ENCODE data around the gene ESD. TPM values are rescaled to one million over a fixed set of nuclear protein-coding genes. Genes with fewer than 3 reads are reported as not detected.

Gene ESD
- total RNA-seq, 1 donor from 2014 or later = 107 TPM

- Histone ChIP-seq H3K4me1 (no peaks in the 10 kb centered on the region), H3K36me3 (peaks cover 0 to 10% of the 10 kb centered on the region in 2 donors), H3K9me3 (no peaks in the 10 kb centered on the region), H3K4me3 (no peak overlapping the region), H3K27ac (no peak overlapping the region), H3K27me3 (no peaks in the 10 kb centered on the region)
- intact Hi-C loops (cut with DNase I) = no loop called here
- no peak for DNase-seq (ENCODE audit: extremely low spot score in 2 of 2)
- no peak for TF ChIP-seq POLR2AphosphoS5 (IDR thresholded peaks at IDR 0.05; ENCODE audit: insufficient read depth in 1 of 2, low read depth in 1 of 2)
- TF ChIP-seq POLR2A (IDR thresholded peaks at IDR 0.05) = no peak
- TF ChIP-seq, protein P1, sequence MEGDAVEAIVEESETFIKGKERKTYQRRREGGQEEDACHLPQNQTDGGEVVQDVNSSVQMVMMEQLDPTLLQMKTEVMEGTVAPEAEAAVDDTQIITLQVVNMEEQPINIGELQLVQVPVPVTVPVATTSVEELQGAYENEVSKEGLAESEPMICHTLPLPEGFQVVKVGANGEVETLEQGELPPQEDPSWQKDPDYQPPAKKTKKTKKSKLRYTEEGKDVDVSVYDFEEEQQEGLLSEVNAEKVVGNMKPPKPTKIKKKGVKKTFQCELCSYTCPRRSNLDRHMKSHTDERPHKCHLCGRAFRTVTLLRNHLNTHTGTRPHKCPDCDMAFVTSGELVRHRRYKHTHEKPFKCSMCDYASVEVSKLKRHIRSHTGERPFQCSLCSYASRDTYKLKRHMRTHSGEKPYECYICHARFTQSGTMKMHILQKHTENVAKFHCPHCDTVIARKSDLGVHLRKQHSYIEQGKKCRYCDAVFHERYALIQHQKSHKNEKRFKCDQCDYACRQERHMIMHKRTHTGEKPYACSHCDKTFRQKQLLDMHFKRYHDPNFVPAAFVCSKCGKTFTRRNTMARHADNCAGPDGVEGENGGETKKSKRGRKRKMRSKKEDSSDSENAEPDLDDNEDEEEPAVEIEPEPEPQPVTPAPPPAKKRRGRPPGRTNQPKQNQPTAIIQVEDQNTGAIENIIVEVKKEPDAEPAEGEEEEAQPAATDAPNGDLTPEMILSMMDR (IDR thresholded peaks at IDR 0.05) = no peak
These were observed 42.1 kb downstream of the ESD start for GRCh38 chr13:46754812-46755211.

- TF ChIP-seq POLR2A (IDR thresholded peaks at IDR 0.05) (no peak), POLR2AphosphoS5 (IDR thresholded peaks at IDR 0.05; ENCODE audit: insufficient read depth in 1 of 2, low read depth in 1 of 2) (no peak)
- TF ChIP-seq, protein P1 (IDR thresholded peaks at IDR 0.05) = no peak
- Histone ChIP-seq H3K9me3 (no peaks in the 10 kb centered on the region), H3K4me3 (no peak overlapping the region), H3K27me3 (no peaks in the 10 kb centered on the region), H3K4me1 (no peaks in the 10 kb centered on the region), H3K27ac (no peak overlapping the region), H3K36me3 (peaks cover 0 to 12% of the 10 kb centered on the region in 2 donors)
- intact Hi-C loops (cut with DNase I) = no loop called here
- DNase-seq (ENCODE audit: extremely low spot score in 2 of 2) = no peak
These were observed 43.0 kb downstream of the ESD start for GRCh38 chr13:46753917-46754316.

DNA sequence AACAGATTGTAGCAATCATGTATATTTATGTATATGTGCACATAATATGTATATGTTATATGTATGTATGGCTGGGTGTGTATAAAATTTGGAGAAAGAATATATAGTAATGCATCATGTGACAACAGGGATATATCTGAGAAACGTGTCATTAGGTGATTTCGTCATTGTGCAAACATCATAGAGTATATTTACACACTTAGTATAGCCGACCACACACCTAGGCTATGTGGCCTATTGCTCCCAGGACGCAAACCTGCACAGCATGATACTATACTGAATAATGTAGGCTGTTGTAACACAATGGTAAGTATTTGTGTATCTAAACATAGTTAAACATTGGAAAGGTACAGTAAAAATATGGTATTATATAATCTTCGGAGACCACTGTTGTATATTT, 43.8 kb downstream of the ESD start:
- Histone ChIP-seq H3K27ac (no peak overlapping the region), H3K4me1 (no peaks in the 10 kb centered on the region), H3K4me3 (no peak overlapping the region), H3K36me3 (peaks cover 0 to 16% of the 10 kb centered on the region in 2 donors), H3K27me3 (no peaks in the 10 kb centered on the region), H3K9me3 (no peaks in the 10 kb centered on the region)
- TF ChIP-seq POLR2A (IDR thresholded peaks at IDR 0.05) = no peak
- TF ChIP-seq POLR2AphosphoS5 (IDR thresholded peaks at IDR 0.05; ENCODE audit: insufficient read depth in 1 of 2, low read depth in 1 of 2) = no peak
- TF ChIP-seq, protein P1 (IDR thresholded peaks at IDR 0.05) = no peak
- no peak for DNase-seq (ENCODE audit: extremely low spot score in 2 of 2)
- intact Hi-C loops (cut with DNase I) = no loop called here

DNA sequence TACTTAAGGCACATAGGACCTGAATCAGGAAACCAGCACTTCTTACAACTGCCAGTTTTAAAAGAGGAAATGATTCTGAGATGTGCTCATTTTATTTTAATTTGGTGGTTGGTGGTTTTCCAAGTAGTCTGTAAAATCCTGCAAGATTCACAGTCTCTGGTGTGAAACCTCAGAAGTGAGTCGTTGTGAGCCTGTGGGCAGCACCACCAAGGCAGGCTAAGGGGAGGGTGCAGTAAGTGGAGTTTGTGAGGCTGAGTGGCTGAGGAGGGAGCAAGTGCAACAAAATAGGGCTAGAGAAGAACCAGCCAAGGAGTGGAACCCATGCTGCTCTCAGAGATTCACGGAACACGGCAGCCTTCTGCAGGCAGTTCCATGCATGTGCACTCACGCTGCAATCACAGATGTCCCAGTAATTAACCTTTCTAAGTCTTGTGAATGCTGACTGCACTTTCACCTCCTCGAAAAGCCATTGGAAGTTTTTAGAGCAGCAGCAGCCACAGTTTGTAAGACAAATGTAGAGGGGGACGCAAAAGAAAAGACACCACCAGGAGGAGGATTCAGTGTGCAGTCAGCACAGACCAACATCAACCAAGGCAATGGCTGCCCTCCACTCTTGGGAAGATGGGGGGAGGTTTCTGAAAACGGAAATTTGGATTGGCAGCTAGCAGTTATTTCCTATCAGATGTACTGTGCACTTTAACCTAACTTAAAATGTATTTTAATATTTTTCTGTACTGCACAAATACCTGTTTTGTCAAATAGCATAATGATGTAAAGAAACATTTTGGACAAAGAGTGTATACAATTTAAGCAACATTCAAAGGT, 44.9 kb downstream of the ESD start:
- no peak overlapping the region for H3K4me3 ChIP-seq
- H3K27ac ChIP-seq = no peak overlapping the region
- no peaks in the 10 kb centered on the region for H3K27me3 ChIP-seq
- no peaks in the 10 kb centered on the region for H3K9me3 ChIP-seq
- intact Hi-C loops (cut with DNase I) = no loop called here
- no peak for TF ChIP-seq POLR2AphosphoS5 (IDR thresholded peaks at IDR 0.05; ENCODE audit: insufficient read depth in 1 of 2, low read depth in 1 of 2)
- TF ChIP-seq POLR2A (IDR thresholded peaks at IDR 0.05) = no peak
- TF ChIP-seq, protein P1 (IDR thresholded peaks at IDR 0.05) = no peak
- H3K4me1 ChIP-seq = no peaks in the 10 kb centered on the region
- no peak for DNase-seq (ENCODE audit: extremely low spot score in 2 of 2)
- peaks cover 0 to 16% of the 10 kb centered on the region in 2 donors for H3K36me3 ChIP-seq

DNA sequence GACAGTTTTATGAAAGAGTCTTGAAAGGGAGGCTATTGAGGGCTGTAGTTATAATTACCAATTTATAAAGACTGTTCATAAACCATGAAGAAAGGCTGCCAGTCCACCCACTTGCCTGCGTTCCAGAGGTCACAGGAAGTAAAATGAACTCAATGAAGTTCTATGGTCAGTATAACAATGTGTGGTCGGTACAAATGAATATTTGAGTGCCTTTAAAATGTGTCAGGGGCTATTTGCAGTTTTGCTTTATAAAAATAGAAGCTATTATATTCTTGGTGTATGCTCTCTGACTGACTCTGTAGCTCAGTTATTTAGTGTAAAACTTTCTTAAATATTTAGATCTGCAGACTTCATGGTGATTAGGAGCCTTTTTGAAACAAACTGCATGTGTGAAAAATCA, 47.0 kb downstream of the ESD start:
- Histone ChIP-seq H3K4me3 (no peak overlapping the region), H3K4me1 (no peaks in the 10 kb centered on the region), H3K36me3 (peaks cover 0 to 16% of the 10 kb centered on the region in 2 donors), H3K9me3 (no peaks in the 10 kb centered on the region), H3K27ac (no peak overlapping the region), H3K27me3 (no peaks in the 10 kb centered on the region)
- DNase-seq (ENCODE audit: extremely low spot score in 2 of 2) = no peak
- no peak for TF ChIP-seq POLR2A (IDR thresholded peaks at IDR 0.05)
- TF ChIP-seq, protein P1 (IDR thresholded peaks at IDR 0.05) = no peak
- no peak for TF ChIP-seq POLR2AphosphoS5 (IDR thresholded peaks at IDR 0.05; ENCODE audit: insufficient read depth in 1 of 2, low read depth in 1 of 2)
- intact Hi-C loops (cut with DNase I) = no loop called here
